Measurements from ENCODE around the gene NEXN.

DNA sequence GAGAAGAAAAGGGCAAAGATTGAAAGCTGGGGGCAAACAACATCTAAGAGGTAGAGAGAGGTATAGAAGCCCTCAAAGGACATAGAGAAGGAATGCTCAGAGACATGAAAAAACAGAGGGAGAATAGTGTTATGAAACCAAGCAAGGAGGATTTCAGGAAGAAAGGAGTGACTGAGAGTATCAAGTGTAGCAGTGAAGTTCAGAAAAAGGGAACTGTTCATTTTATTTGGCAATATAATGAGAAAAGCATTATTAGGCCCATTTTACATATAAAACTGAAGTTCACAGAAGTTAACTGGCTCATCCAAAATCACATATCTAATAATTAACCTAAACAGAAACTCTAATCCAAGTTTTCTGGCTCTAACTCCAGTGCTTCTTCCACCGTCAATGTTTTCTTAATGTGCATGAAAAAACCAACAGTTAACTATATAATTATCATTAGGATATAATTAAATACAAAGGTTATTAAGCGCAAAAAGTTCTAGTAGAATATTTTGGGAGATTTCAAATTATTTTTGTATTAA is 17.7 kb downstream of the NEXN start:
- TF ChIP-seq CTCF (conservative IDR thresholded peaks at IDR 0.05), result no peak
- no peak for TF ChIP-seq EZH2 (IDR thresholded peaks at IDR 0.05; ENCODE audit: low read depth)

All from PC-9 (cell line).